Cortex of kidney (tissue), 1 donor: ENCODE results near the gene PRDM12.

Source experiments
- DNase-seq: peaks from one replicate; lab custom pipeline; 2025; lab: John Stamatoyannopoulos, UW

Gene PRDM12

DNA sequence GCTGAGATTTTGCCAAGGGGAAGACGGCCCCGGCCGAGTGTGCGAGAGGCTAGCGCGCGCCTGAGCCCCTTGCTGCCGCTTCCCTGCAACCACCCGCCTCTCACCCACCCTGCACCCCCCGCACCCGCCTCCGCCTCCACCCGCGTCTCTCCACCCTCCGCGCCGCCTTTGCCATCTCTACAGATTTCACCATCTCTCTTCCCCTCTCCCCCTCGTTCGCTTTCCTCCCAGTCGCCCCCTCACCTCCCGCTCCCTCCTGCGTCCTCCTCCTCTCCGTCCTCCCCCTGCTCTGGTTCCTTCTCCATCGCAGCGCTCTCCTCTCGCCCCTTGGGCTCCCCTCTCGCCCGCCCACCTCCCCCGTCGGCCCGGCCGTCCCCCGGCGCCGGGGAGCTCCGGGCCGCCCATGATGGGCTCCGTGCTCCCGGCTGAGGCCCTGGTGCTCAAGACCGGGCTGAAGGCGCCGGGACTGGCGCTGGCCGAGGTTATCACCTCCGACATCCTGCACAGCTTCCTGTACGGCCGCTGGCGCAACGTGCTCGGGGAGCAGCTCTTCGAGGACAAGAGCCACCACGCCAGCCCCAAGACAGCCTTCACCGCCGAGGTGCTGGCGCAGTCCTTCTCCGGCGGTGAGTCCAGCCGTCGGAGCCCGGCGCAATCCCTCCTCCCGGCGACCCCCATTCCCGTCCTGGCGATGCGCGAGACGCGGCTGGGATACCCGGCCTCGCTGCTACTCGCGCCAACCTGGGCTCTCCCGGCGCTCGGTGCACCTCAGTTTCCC is at the start of gene PRDM12:
PRDM12 (plus strand) TSS at position 344 of the 778 bp plus-strand sequence; CDS start at position 404, 60 bp downstream.
- no peak for DNase-seq

DNA sequence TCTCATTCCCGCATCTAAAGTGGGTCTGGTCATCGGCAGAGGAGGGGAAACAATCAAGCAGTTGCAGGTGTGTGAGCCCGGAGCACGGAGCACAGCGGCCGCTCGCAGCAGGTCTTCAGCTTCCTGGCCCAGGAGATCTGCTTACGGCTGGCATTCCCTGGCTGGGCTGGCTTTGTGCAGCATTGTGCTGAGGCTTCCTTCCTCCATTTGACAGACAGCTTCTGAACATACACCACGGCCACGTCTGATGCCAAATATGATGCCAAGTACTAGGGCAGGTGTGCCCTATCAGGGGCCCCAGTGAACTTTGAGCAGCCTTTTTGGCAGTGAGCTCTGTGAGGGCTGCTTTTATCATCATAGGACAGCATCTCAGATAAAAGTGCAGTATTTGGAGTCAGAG is 47.9 kb upstream of the PRDM12 start:
- no peak for DNase-seq

DNA sequence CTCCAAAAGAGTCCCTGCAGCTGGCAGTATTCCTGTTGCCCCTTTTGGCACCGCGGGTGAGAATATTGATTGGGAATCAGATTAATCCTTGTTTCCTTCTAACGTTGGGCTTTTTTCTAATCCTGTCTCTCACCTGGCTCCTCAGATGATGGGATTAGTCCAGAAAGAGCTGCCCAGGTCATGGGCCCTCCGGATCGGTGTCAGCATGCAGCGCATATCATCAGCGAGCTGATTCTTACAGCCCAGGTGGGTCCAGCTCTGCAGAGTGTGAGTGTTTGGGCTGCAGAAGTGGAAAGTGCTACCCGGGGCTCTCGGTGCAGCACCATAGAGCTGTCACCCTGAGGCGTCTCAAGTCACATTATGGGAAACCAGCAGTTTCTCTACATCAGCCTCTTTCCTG is 40.9 kb upstream of the PRDM12 start:
- DNase-seq: no peak

DNA sequence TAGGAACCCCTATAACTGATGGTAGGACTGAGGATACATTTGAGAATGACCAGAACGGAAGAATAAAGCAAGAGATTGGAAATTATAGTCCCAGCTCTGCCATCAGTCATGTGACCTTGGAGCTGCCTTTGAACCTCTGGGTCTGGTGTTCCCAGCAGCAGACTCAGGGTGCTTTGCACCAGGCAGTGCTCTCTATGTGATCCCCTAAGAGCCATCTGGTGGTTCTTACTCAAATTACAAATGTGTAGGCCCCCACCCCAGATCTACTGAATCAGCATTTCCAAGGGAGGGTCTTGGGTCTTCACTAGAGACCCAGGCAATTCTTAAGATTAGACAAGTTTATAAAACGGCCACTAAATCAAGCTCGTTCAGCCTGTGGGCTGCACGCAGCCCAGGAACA is 40.2 kb upstream of the PRDM12 start:
- DNase-seq: no peak

DNA sequence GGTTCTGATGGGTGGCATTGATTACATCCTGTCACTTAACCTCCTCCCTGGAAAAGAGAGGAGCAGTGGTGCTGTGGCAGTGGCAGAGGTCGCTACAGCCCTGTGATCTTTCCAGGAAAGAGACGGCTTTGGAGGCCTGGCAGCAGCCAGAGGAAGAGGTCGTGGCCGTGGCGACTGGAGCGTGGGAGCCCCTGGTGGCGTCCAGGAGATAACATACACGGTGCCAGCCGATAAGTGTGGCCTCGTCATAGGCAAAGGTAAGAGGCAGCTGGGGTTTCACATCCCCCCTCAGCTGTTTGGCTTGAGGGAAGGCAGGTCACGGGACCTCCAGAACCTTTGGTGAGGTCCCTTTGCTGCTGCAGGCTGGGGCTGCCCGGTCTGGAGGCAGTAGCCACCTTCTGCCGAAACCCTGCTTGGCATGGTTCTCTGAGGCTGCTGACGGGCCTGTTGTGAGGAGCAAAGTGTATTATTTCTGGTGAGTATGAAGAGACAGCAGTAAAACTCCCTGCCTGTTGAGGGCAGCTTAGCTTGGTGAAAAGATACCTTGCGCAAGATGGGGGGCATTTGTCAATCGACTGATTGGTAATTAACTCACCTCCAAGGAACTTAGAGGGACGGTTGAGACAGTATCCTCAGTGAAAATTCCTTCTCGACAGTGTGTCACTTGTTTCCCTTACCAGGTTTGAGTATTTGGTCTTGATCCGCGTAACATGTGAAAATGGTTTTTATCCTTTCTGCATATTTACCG is 38.0 kb upstream of the PRDM12 start:
- DNase-seq: no peak

DNA sequence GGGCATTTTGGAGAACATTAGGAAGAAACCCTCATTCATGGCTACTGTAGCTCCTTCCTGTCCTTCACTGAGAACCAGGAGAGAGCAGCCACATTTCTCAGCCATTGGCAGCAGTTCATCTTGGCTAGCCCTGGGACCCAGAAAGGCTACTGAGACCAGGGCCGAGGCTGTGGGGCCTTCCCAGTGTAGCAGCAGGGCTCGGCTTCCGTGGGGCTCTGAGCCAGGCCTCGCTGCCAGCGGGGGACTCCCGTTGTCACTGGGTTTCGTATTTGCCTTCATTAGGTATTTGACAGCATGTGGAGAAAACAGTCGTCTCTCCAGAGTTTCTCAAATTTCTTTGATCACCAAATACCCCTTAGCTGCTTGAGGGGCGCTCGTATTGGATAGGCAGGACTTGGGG is 37.3 kb upstream of the PRDM12 start:
- no peak for DNase-seq

DNA sequence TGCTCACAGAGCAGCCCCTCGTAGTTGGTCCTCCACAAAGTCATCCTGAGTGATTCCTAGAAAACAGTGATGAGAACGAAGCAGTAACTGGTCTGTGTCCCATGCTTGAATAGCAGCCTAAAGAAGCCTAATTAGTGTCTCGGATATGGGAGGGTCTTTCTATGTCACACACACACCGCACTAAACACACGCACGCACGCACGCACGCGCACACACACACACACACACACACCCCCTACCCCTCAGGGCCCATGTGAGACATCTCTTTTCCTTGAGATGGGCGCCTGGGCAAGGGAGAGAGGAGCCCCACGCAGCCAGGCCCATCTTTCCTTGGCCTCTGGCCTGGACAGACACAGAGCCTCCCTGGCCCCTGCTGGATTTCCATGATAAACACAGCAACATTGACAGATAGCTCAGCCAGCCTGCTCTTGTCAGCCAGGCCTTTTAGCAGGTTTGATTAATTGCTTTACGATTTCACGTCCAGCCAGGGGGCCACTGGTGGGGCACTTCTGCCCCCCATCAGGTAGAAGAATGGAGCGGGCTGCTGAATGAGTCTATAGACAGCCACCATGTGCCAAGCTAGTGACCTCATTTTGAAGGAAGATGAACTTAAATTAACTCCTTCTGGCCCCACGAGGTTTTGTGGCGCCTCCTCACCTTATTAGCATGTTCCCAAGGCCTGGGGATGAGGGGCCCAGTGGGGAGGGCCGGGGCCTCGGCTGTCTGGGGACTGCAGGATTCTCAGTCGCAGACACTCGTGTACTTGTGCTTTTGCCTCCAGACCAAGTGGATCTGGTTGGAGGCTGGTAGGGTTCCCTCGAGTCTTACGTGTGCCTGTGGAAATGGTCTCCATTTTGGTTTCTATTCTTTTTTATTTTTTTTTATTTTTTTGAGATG is 36.2 kb upstream of the PRDM12 start:
- no peak for DNase-seq

DNA sequence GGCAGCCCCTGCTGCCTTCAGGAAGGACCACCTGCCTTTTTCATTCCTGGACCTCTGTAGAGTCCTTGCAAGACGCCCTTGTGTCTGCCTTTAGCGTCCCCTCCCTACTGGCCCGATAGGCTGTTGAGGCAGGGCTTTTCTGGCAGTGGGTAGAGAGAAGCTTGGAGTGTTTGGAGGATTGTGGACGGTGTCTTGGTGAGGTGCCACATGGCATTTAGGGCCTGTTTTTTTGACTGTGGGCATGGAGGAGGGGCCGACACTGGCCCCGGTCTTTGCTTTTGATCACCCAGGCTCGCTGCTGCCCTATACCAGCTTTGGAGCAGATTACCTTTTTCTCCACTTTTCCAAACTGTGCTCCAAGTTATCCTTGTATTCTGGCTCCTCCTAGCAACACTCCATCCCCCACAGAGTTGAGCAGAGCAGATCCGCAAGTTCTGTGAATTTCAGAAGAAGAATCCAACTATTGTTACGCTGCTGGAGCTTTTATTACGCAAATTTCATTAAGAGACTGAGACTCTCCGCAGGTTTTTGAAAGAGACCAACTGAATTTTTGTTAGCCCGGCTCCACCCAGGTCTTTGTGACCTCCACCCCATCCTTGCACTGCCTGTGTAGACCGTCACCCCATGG is 34.8 kb upstream of the PRDM12 start:
- no peak for DNase-seq

DNA sequence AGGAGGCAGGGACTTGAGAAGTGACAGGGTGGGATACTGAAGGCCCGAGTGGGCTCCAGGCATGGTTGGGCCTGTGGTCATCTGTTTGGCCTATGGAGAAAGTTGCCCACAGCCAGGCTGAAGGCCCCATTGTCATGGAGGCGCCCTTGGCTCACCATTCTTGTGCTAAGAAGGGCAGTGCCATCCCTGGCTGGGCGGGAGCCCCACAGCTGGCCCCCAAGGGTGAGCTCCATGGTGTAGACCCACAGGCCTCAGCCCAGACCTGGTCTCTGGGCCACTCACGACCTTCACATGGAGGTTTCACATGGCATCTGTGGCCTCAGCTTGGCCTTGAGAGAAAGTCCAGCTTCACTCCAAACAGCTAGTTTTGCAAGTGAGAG is 34.3 kb upstream of the PRDM12 start:
- no peak for DNase-seq

DNA sequence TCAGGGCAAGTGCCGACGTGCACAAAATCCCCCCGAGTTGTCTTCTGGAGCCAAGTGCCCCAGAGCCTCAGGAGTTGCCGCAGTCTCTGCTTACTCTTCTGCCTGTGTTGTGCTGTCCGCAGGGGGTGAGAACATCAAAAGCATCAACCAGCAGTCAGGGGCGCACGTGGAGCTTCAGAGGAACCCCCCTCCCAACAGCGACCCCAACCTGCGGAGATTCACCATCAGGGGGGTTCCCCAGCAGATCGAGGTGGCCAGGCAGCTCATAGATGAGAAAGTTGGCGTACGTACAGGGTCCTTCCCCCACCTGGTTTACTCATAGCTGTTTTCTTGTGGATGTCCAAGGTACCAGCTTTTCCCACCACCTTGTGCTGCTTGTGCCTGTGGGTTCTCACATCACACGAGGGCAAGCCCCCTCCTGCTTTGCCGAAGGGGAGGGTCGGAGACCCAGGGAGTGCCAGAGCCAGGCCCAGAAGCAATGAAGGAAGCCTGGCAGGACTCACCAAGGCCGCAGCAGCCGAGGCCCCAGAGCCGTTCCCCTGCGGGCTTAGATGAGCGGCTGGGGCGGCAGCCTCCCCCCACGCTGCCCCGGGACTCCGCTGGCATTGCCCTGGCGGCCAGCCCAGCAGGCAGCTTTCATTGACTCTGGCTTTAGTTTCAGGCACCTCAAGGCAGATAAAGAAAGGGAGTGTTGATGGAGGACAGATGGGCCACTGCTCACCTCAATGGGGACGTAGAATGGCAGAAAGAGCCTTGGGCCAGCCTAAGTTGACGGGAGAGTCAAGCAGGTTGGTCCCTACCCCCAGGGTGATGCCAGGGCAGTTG is 33.7 kb upstream of the PRDM12 start:
- DNase-seq: no peak

DNA sequence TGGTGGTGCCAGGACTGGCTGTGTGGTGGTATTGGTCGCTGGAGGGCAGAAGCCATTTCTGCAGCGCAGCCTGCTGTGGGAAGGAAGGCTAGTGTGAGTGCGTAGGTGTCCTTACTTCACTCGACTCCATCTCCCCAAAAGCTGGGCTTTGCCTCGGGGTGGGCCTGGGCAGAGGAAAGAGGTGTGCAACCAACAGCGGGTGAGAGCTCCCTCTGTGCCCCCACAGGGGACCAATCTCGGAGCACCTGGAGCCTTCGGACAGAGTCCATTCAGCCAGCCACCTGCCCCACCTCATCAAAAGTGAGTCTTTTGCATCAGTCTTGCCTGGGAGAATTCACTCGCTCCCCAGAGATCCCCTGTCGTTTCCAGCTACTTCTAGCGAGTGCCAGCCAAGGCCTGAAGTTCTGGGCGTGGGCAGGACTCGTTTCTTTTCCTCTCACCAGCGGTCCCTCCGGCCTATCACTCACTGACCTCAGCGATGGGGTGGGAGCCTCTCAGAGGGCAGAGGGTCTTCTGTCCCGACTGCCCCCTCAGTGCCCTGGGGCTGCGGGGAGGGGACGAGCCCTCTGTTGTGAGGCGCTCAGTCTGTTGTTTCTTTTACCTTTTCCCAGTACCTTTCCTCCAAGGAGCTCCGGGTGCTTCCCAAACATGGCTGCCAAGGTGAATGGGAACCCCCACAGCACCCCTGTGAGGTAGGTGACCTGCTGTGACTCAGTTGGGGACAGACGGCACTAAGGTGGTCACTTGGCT is 32.9 kb upstream of the PRDM12 start:
- no peak for DNase-seq

DNA sequence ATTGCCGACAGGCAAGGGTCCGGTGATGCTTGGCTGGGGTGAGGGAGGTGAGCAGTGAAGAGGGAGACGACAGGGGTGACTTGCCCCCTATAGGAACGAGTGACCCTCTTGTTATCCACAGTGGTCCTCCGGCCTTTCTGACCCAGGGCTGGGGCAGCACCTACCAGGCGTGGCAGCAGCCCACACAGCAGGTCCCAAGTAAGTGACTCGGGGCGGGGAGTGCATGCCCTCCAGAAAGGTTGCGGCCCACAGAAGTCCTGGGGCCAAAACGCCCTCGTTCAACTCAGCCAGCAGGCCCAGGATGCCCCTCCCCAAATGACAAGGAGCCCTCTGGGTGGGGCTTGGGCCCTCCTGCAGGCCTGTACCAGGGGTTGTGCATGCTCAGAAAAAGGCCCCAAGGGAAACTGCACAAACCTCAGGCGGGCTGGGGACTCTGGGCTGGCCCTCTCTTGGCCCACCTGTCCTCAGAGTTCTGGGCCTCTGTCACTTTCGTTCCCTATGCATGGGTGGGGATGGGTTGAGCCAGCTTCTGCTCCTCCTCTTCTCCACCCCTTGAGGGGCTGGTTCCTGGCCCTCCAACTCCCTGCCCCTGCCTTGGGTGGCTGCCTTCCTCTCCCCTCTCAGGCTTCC is 32.2 kb upstream of the PRDM12 start:
- no peak for DNase-seq

DNA sequence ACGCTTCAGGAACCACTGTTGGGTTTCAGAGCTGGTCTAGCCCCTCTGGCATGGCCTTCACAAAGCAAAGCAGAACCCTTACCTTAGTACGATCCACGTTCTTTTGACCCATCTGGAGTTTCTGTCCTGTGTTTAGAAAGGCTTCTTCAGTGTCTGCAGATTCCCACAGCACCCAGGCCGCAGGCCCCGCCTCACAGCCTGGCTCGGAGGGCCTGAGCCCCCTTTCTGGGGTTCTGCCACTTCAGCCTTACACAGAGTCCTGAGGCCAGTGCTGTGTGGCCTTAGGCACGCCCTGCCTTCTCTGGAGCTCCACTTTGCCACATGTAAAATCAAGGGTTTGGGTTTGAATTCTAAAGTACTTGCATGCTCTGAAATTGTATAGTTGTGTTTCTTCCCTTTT is 31.6 kb upstream of the PRDM12 start:
- no peak for DNase-seq

DNA sequence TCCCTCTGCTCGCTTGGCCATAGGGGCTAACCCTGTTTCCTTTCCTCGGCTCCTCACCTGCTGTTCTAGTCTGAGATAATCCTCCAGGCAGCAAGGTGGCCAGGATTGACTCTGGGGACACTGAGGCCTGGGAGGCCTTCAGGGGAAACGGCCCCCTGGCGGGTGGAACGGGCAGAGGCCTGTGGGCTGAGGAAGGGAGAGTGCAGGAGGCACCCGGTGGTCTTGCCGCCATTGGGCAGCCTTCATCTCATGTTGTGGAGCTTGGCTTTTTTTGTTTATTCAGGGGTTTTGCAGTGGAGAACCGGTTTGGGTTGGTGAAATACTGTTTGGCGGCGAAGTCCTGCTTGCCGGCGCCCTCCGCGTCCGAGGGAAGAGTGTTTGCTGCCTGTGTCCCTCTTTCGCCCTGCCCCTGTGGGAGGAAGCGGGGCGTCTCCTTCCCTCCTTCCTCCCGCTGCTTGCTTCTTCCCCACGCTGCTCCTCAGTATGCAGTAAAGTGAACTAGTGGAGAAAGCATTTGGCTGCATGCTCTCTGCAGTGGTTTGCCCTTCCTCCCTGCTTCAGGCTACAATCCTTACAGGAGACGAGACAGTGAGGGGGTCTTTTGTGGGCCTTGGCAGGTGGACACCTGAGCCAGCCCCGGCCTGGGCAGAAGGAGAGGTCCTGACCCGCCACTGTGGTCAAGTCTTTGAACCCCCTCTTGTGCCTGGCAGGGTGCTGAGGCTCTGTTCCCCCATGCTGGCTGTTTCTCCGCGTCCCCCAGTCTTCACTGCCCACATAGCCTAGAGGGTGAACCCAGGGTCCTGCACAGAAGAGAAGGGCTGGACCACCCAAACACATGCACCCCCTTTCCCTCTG is 30.8 kb upstream of the PRDM12 start:
- no peak for DNase-seq

DNA sequence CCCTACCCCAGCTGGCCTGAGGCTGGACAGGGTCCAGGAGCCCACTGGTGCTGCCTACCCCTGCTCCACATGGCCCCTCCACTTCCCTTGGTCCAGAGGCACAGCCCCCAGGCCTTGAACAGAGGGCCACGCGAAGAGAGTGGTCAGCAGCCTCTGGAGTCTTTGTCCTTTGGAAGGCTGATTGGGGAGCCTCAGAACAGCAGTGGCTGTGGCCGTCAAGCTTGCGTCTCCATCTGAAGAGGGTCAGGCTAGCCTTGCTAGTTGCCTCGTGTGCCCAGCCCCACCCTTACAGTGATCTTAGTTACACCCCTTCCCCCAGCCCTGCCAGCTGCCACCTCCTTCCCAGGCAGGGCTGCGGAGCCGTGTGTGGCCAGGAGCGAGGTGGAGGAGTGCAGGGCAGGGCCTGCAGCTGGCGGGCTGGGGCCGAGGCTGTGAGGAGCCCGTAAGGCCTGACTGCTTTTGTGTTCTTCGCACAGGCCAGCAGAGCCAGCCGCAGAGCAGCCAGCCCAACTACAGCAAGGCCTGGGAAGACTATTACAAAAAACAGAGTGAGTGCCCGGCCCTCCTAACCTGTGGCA is 30.1 kb upstream of the PRDM12 start:
- no peak for DNase-seq

DNA sequence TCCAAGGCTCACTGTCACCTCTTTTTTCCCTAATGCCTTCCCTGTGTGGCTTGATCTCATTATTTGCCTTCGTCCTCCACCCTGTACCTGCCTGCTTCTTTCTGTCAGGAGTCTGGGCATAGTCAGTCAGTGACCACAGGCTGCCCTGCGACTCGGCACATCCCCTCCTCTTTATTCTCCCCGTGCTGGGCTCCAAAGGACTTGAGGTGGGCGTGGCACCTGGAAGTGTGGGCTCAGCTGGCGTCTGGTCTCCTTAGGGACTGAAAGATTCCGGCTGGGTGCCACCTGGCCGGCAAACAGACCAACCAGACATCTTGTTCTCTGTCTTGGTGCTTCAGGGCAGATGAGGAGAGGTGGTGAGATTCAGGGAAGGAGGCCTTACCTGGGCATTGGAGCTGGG is 29.6 kb upstream of the PRDM12 start:
- DNase-seq: no peak

DNA sequence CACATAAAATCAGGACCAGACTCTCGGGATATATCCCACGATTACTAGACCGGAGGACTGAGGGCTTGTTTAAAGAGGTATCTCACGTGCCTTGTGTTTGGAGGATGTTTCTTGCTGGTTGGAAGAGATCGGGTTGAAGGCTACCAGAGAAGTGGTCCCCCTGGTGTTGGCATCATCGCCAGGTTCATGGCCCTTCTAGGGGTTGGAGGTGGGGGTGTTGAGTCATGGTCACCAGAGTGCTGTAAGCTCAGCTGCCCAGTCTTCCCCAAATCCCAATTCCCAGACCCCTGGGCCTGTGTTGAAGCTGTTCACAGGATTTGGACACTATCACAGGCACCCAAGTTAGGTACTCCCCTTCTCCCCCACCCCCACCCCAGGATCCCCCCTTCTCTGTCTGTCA is 29.1 kb upstream of the PRDM12 start:
- DNase-seq: no peak
